ENCODE results near the gene ZNF722. TPM values are rescaled to one million over a fixed set of nuclear protein-coding genes. Genes with fewer than 3 reads are reported as not detected.
"Not testable (repeated sequence)": the region's sequence is repeated elsewhere in the genome, so short reads cannot be mapped to it uniquely, and the experiment has no call there.

The ZNF722 gene
- under 1 TPM in 1 of 8 experiments, not detected in 7; 0.20 TPM for total RNA-seq

DNA sequence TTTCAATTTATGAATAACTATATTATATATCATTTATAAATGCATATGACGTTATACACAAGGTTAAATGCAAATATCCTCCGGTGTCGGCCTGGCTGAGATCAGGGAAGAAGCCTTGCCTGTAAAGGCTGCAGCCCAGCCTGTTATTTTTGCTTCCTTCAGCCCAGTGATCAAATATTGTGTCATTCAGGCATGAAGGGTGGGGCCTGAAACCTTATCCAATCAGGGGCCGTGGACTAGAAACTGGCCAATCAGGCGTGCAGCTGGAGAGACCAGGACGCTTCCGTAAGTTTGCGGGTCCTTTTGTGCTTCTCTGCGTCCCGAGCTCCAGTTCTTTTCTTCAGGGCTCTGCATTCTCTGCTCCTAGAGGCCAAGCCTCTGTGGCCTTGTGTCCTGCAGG, at the start of gene ZNF722:
TSS of gene ZNF722 (plus strand) at position 301 of the 400 bp plus-strand sequence. CDS start 113 bp downstream, outside the sequence.
- ATAC-seq (replicated peaks in 6 of 8) = no peak
- in situ Hi-C loops (cut with MboI; ENCODE audit: low pct_unique_long_range_greater_than_20kb in 2 of 9, low sequenced_read_pairs in 9 of 9, unreplicated experiment in 9 of 9) = no loop called here
- 9 to 93% (median 63%) methylated on average over 1 to 10 of the region's 10 CpGs for WGBS, 10 experiments
- Histone ChIP-seq H3K27ac (no peak within 1 kb of the TSS), H3K4me1 (replicated peaks in 1 of 2) (no peaks in the 10 kb centered on the region), H3K4me3 (no peak within 1 kb of the TSS)

DNA sequence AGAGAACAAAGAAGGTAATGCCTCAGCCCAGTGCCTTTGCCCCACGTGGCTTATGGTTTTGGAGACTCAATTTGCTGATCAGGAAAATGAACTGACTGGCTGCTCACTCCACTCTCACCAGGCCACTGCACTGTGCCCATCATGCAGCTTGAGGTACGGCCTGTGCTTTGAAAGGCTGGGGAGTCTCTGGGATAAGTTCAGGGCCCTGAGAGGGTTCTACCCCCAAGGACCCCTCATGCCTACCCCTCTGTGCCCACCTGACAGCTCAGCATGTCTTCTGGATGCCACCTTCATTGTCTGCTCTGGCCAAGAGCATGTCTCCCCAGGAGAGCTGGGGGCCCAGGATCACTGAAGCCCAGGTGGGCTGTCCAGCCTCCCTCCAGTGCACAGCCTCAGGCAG, 45.5 kb upstream of the ZNF722 start:
- Histone ChIP-seq H3K27ac (no peak overlapping the region), H3K4me3 (no peak overlapping the region), H3K4me1 (replicated peaks in 1 of 2) (no peaks in the 10 kb centered on the region)
- WGBS, 10 experiments = 0 to 17% (median 0%) methylated on average over 1 of the region's 2 CpGs; no CpG with 5 or more reads in 6 of the 10 experiments
- no peak for ATAC-seq (replicated peaks in 6 of 8)
- in situ Hi-C loops (cut with MboI; ENCODE audit: low pct_unique_long_range_greater_than_20kb in 2 of 9, low sequenced_read_pairs in 9 of 9, unreplicated experiment in 9 of 9) = no loop called here

DNA sequence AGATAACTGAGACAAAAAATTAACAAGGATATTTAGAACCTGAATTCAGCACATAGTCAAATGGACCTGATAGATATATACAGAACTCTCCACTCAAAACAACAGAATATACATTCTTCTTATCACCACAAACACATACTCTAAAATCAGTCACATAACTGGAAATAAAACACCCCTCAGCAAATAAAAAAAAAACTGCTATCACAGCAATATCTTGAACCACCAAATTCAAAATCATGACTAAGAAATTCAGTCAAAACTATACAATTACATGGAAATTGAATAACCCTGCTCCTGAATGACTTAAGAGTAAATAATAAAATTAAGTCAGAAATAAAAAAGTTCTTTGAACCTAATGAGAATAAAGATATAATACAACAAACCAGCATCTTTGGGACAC, 30.0 kb upstream of the ZNF722 start:
- Histone ChIP-seq H3K27ac (no peak overlapping the region), H3K4me3 (no peak overlapping the region), H3K4me1 (replicated peaks in 1 of 2) (no peaks in the 10 kb centered on the region)
- ATAC-seq (replicated peaks in 6 of 8) = no peak
- in situ Hi-C loops (cut with MboI; ENCODE audit: low pct_unique_long_range_greater_than_20kb in 2 of 9, low sequenced_read_pairs in 9 of 9, unreplicated experiment in 9 of 9) = no loop called here

DNA sequence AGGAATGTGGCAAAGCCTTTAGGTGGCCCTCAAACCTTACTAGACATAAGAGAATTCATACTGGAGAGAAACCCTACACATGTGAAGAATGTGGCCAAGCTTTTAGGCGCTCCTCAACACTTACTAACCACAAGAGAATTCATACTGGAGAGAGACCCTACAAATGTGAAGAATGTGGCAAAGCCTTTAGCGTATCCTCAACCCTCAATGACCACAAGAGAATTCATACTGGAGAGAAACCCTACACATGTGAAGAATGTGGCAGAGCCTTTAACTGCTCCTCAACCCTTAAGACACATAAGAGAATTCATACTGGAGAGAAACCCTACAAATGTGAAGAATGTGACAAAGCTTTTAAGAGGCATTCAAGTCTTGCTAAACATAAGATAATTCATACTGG, 16.8 kb downstream of the ZNF722 start:
- 0 to 80% (median 43%) methylated on average over 1 to 2 of the region's 2 CpGs; no CpG with 5 or more reads in 3 of the 10 experiments for WGBS, 10 experiments
- in situ Hi-C loops (cut with MboI; ENCODE audit: low pct_unique_long_range_greater_than_20kb in 2 of 9, low sequenced_read_pairs in 9 of 9, unreplicated experiment in 9 of 9); ATAC-seq (replicated peaks in 6 of 8); H3K4me1 ChIP-seq (replicated peaks in 1 of 2); H3K4me3 ChIP-seq; H3K27ac ChIP-seq: not testable (repeated sequence)

DNA sequence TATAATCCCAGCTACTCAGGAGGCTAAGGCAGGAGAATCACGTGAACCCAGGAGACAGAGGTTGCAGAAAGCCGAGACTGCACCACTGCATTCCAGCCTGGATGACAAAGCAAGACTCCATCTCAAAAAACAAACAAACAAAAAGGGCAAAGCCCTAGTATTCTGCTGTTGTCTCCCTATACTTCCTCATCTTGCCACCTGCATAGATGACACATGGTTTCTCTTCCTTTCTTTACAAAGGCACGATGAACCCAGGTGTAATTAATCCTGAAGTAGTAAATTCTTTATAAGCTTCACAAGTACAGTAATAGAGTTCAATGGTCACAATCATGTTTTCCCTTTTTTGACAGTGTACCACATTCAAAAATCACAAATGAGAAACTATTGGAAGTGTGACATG, 36.7 kb downstream of the ZNF722 start:
- no peak overlapping the region for H3K27ac ChIP-seq
- in situ Hi-C loops (cut with MboI; ENCODE audit: low pct_unique_long_range_greater_than_20kb in 2 of 9, low sequenced_read_pairs in 9 of 9, unreplicated experiment in 9 of 9) = loop anchor here in 1 of 9 experiments (25.0 kb wide), 1 partner anchor 102 kb away; no protein-coding TSS in a partner anchor
- H3K4me1 ChIP-seq (replicated peaks in 1 of 2) = no peaks in the 10 kb centered on the region
- no peak overlapping the region for H3K4me3 ChIP-seq
- WGBS, 10 experiments = 0 to 60% (median 33%) methylated on average over 1 to 3 of the region's 3 CpGs; no CpG with 5 or more reads in 3 of the 10 experiments
- ATAC-seq (replicated peaks in 6 of 8) = no peak

DNA sequence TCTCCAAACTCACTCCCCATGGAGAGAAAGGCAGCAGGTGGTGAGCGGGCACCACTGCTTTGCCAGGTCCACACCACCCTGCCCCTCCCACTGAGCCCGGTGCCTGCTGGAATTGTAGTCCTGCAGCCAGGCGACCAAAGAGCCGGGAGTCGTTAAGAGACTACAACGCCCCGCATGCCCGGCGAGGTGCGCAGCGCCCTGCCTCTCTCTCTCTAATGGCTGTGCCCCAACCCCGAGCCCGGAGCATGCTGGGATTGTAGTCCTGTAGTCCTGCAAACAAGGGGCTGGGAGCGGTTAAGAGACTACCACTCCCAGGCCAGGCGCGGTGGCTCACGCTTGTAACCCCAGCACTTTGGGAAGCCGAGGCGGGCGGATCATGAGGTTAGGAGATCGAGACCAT, 38.4 kb downstream of the ZNF722 start:
- no peaks in the 10 kb centered on the region for H3K4me1 ChIP-seq (replicated peaks in 1 of 2)
- WGBS, 10 experiments = 10 to 90% (median 81%) methylated on average over 2 to 6 of the region's 21 CpGs; no CpG with 5 or more reads in 4 of the 10 experiments
- ATAC-seq (replicated peaks in 6 of 8) = no peak
- no peak overlapping the region for H3K4me3 ChIP-seq
- H3K27ac ChIP-seq = no peak overlapping the region
- in situ Hi-C loops (cut with MboI; ENCODE audit: low pct_unique_long_range_greater_than_20kb in 2 of 9, low sequenced_read_pairs in 9 of 9, unreplicated experiment in 9 of 9) = loop anchor here in 1 of 9 experiments (25.0 kb wide), 1 partner anchor 100 kb away; no protein-coding TSS in a partner anchor

DNA sequence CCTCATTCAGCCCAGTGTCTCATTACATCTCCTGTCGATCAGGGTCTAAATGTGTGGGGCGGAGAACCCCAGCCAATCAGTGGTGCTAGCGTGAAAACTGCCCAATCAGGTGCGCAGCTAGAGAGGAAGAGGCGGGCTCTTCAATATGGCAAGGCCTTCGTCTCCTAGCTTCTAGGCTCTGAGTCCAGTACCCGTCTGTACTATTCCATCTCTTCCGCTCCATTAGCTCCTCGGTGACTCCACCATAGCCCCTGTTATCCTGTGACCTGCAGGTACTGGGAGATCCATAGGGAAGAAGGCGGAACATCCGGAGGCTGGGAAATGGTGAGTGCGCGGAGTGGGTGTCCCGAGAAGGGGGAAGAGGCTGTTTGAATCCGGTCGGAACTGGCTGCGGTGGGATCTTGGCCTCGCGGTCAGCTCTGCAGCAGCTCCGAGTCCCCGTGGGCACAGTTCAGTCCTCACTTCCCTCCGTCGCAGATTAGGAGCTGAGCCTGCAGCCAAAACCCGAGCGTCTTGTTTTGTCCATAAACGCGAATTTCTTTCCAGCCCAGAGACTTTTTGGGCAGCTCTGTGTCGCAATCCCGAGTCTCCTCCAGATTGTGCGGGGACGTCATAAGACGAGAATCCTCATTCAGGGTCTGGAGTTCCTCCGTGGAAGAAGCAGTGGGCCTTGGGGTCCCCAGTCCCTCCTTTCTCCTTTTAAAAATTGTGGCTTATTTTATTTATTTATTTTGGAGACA, 46.8 kb downstream of the ZNF722 start, which contains the start of gene ZNF727:
TSS of gene ZNF727 (plus strand) at position 134 of the 740 bp plus-strand sequence. CDS start at position 322, 188 bp downstream.
- ATAC-seq (replicated peaks in 6 of 8) = no peak
- no peaks in the 10 kb centered on the region for H3K4me1 ChIP-seq (replicated peaks in 1 of 2)
- H3K27ac ChIP-seq = no peak within 1 kb of the TSS
- no peak within 1 kb of the TSS for H3K4me3 ChIP-seq
- WGBS, 10 experiments = 0 to 73% (median 63%) methylated on average over 1 to 24 of the region's 33 CpGs; no CpG with 5 or more reads in 3 of the 10 experiments
- in situ Hi-C loops (cut with MboI; ENCODE audit: low pct_unique_long_range_greater_than_20kb in 2 of 9, low sequenced_read_pairs in 9 of 9, unreplicated experiment in 9 of 9) = loop anchor here in 1 of 9 experiments (25.0 kb wide), 1 partner anchor 92 kb away; no protein-coding TSS in a partner anchor

DNA sequence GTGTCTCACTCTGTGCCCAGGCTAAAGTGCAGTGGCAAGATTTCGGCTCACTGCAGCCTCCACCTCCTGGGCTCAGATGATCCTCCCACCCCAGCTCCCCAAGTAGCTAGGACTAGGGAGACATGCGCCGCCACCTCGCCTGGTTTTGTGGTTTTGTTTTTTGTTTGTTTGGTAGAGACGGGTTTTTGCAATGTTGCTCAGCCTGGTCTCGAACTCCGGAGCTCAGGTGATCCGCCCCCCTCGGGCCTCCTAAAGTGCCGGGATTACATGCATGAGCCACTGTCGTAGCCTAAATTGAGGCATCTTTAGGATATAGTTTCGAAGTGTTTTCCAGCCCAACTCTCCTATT, 47.4 kb downstream of the ZNF722 start:
- WGBS, 10 experiments = 0 to 69% (median 40%) methylated on average over 1 to 9 of the region's 12 CpGs; no CpG with 5 or more reads in 3 of the 10 experiments
- Histone ChIP-seq H3K4me1 (replicated peaks in 1 of 2) (no peaks in the 10 kb centered on the region), H3K4me3 (no peak overlapping the region), H3K27ac (no peak overlapping the region)
- in situ Hi-C loops (cut with MboI; ENCODE audit: low pct_unique_long_range_greater_than_20kb in 2 of 9, low sequenced_read_pairs in 9 of 9, unreplicated experiment in 9 of 9) = loop anchor here in 1 of 9 experiments (25.0 kb wide), 1 partner anchor 91 kb away; no protein-coding TSS in a partner anchor
- ATAC-seq (replicated peaks in 6 of 8) = no peak

Other genes starting within 250 kb of the ZNF722 start
- gene ZNF727, start 46.6 kb downstream of the ZNF722 start, total RNA-seq = under 1 TPM in 1 of 8 experiments, not detected in 7; 0.05 TPM
- under 1 TPM in 1 of 8 experiments, not detected in 7; 0.28 TPM for gene ZNF735, start 208.4 kb downstream of the ZNF722 start, total RNA-seq
- gene ZNF679, start 229.6 kb downstream of the ZNF722 start, total RNA-seq = under 1 TPM in 3 of 8 experiments, not detected in 5; 0.28 to 0.43 (median 0.35) TPM